SW 1271 (cell line): ENCODE data around the gene ACTMAP.
"Not testable (repeated sequence)": the region's sequence is repeated elsewhere in the genome, so short reads cannot be mapped to it uniquely, and the experiment has no call there.

Experiments used
- DNase-seq, 2 experiments: peaks; one replicate each; lab custom pipeline; 2025; lab: John Stamatoyannopoulos, UW

Gene ACTMAP

GRCh38 chr19:40750058-40750873 is at the start of gene ACTMAP:
Gene ACTMAP (minus strand): TSS chr19:40750477. CDS start chr19:40749803, 674 bp downstream.
- peak; percentile 92 to 98 for DNase-seq

GRCh38 chr19:40799558-40800338 is 49.5 kb upstream of the ACTMAP start:
- no peak for DNase-seq

- DNase-seq = peak; percentile 93 to 94
Measured at GRCh38 chr19:40798683-40799557, 48.6 kb upstream of the ACTMAP start, which contains the start of gene EGLN2. Gene EGLN2 (plus strand): TSS chr19:40799191. CDS start chr19:40800573, 1,382 bp downstream.

- DNase-seq = peak; percentile 10 to 40
Measured at GRCh38 chr19:40797963-40798682, 47.8 kb upstream of the ACTMAP start.

GRCh38 chr19:40797166-40797962 is 47.1 kb upstream of the ACTMAP start:
- no peak for DNase-seq

- DNase-seq = no peak
Measured at GRCh38 chr19:40791996-40792395, 41.7 kb upstream of the ACTMAP start.

- no peak for DNase-seq
Measured at GRCh38 chr19:40791349-40791748, 41.1 kb upstream of the ACTMAP start.

- no peak for DNase-seq
Measured at GRCh38 chr19:40786060-40787037, 36.1 kb upstream of the ACTMAP start.

- no peak for DNase-seq
Measured at GRCh38 chr19:40785526-40785925, 35.2 kb upstream of the ACTMAP start.

- DNase-seq = not testable (repeated sequence)
Measured at GRCh38 chr19:40784146-40784545, 33.9 kb upstream of the ACTMAP start.

- DNase-seq = no peak
Measured at GRCh38 chr19:40783711-40784110, 33.4 kb upstream of the ACTMAP start.

- DNase-seq = no peak
Measured at GRCh38 chr19:40781140-40781539, 30.9 kb upstream of the ACTMAP start.

- DNase-seq = no peak
Measured at GRCh38 chr19:40780582-40780981, 30.3 kb upstream of the ACTMAP start.

- DNase-seq = no peak
Measured at GRCh38 chr19:40778706-40779284, 28.5 kb upstream of the ACTMAP start.

- DNase-seq = peak; percentile 91 to 98
Measured at GRCh38 chr19:40777937-40778705, 27.8 kb upstream of the ACTMAP start, which contains the start of gene RAB4B. Gene RAB4B (plus strand): TSS chr19:40778247. CDS start chr19:40778376, 129 bp downstream.

GRCh38 chr19:40777645-40777936 is 27.3 kb upstream of the ACTMAP start:
- no peak for DNase-seq

- peak; percentile 49 to 82 for DNase-seq
Measured at GRCh38 chr19:40776932-40777644, 26.8 kb upstream of the ACTMAP start.
